ENCODE data around the gene TCHP.

The TCHP gene

GRCh38 chr12:109880043-109880931 is 19.8 kb upstream of the TCHP start, which contains the start of gene GLTP:
GLTP (minus strand) TSS chr12:109880541; CDS start chr12:109880374, 167 bp downstream.
- peak; percentile 99 for TF ChIP-seq CTCF (IDR thresholded peaks at IDR 0.05)
- Histone ChIP-seq H3K4me1 (ENCODE audit: control insufficient read depth in 1 of 2, insufficient read depth in 1 of 2, low read depth in 1 of 2, low read length in 1 of 2) (peaks cover 41 to 43% of the 10 kb centered on the region in 2 experiments), H3K4me3 (ENCODE audit: low read depth in 1 of 2, low read length in 1 of 2) (peak within 1 kb of the TSS; percentile 80 to 96), H3K27ac (peak within 1 kb of the TSS; percentile 84), H3K36me3 (no peaks in the 10 kb centered on the region), H3K9me3 (no peaks in the 10 kb centered on the region), H3K27me3 (no peaks in the 10 kb centered on the region)

GRCh38 chr12:109880938-109881337 is 19.1 kb upstream of the TCHP start:
- peak overlapping the region; percentile 75 to 96 for H3K4me3 ChIP-seq (ENCODE audit: low read depth in 1 of 2, low read length in 1 of 2)
- peaks cover 41 to 43% of the 10 kb centered on the region in 2 experiments for H3K4me1 ChIP-seq (ENCODE audit: control insufficient read depth in 1 of 2, insufficient read depth in 1 of 2, low read depth in 1 of 2, low read length in 1 of 2)
- no peaks in the 10 kb centered on the region for H3K9me3 ChIP-seq
- H3K36me3 ChIP-seq, result no peaks in the 10 kb centered on the region
- H3K27me3 ChIP-seq, result no peaks in the 10 kb centered on the region
- TF ChIP-seq CTCF (IDR thresholded peaks at IDR 0.05), result no peak
- peak overlapping the region; percentile 84 for H3K27ac ChIP-seq

- no peaks in the 10 kb centered on the region for H3K27me3 ChIP-seq
- no peak overlapping the region for H3K27ac ChIP-seq
- H3K36me3 ChIP-seq, result no peaks in the 10 kb centered on the region
- no peak overlapping the region for H3K4me3 ChIP-seq (ENCODE audit: low read depth in 1 of 2, low read length in 1 of 2)
- H3K9me3 ChIP-seq, result no peaks in the 10 kb centered on the region
- TF ChIP-seq CTCF (IDR thresholded peaks at IDR 0.05), result no peak
- peaks cover 37 to 44% of the 10 kb centered on the region in 2 experiments for H3K4me1 ChIP-seq (ENCODE audit: control insufficient read depth in 1 of 2, insufficient read depth in 1 of 2, low read depth in 1 of 2, low read length in 1 of 2)
Observed at GRCh38 chr12:109881752-109882151, 18.3 kb upstream of the TCHP start.

GRCh38 chr12:109883461-109883860 is 16.6 kb upstream of the TCHP start:
- no peak for TF ChIP-seq CTCF (IDR thresholded peaks at IDR 0.05)
- Histone ChIP-seq H3K9me3 (no peaks in the 10 kb centered on the region), H3K27me3 (no peaks in the 10 kb centered on the region), H3K36me3 (no peaks in the 10 kb centered on the region), H3K4me3 (ENCODE audit: low read depth in 1 of 2, low read length in 1 of 2) (no peak overlapping the region), H3K27ac (no peak overlapping the region), H3K4me1 (ENCODE audit: control insufficient read depth in 1 of 2, insufficient read depth in 1 of 2, low read depth in 1 of 2, low read length in 1 of 2) (peaks cover 42 to 46% of the 10 kb centered on the region in 2 experiments)

GRCh38 chr12:109885616-109886015 is 14.5 kb upstream of the TCHP start:
- no peaks in the 10 kb centered on the region for H3K9me3 ChIP-seq
- no peak overlapping the region for H3K27ac ChIP-seq
- H3K27me3 ChIP-seq, result no peaks in the 10 kb centered on the region
- no peak overlapping the region for H3K4me3 ChIP-seq (ENCODE audit: low read depth in 1 of 2, low read length in 1 of 2)
- no peak for TF ChIP-seq CTCF (IDR thresholded peaks at IDR 0.05)
- H3K36me3 ChIP-seq, result no peaks in the 10 kb centered on the region
- H3K4me1 ChIP-seq (ENCODE audit: control insufficient read depth in 1 of 2, insufficient read depth in 1 of 2, low read depth in 1 of 2, low read length in 1 of 2), result peaks cover 43 to 46% of the 10 kb centered on the region in 2 experiments
